BE2C (cell line): ENCODE measurements around the gene TMEM82.

ENCODE experiments used
- DNase-seq: peaks from one replicate; pipeline ENCODE4 v3.0.0-alpha.2; 2020
- H3K27me3 ChIP-seq: fragments of 250-450 bp; sonication (Bioruptor Pico); 2 replicates; pipeline ENCODE4 v1.5.1; 2020; ENCODE audit warnings: mild to moderate bottlenecking
- H3K36me3 ChIP-seq: fragments of 250-450 bp; sonication (Bioruptor Pico); 2 replicates; pipeline ENCODE4 v1.5.1; 2020; ENCODE audit warnings: mild to moderate bottlenecking
- H3K4me1 ChIP-seq: fragments of 250-450 bp; sonication (Bioruptor Pico); 2 replicates; pipeline ENCODE4 v1.5.1; 2020
- H3K4me3 ChIP-seq: 2 replicates; pipeline ENCODE4 v1.5.1; 2011; ENCODE audit warnings: low read depth, low read length
- H3K9me3 ChIP-seq: fragments of 250-450 bp; sonication (Bioruptor Pico); 2 replicates; pipeline ENCODE4 v1.5.1; 2020
- TF ChIP-seq, protein P1 (sequence below): IDR thresholded peaks from 2 replicates; pipeline ENCODE4 v1.5.1; 2012; ENCODE audit warnings: mild to moderate bottlenecking, low read depth, low read length

TMEM82 gene

DNA sequence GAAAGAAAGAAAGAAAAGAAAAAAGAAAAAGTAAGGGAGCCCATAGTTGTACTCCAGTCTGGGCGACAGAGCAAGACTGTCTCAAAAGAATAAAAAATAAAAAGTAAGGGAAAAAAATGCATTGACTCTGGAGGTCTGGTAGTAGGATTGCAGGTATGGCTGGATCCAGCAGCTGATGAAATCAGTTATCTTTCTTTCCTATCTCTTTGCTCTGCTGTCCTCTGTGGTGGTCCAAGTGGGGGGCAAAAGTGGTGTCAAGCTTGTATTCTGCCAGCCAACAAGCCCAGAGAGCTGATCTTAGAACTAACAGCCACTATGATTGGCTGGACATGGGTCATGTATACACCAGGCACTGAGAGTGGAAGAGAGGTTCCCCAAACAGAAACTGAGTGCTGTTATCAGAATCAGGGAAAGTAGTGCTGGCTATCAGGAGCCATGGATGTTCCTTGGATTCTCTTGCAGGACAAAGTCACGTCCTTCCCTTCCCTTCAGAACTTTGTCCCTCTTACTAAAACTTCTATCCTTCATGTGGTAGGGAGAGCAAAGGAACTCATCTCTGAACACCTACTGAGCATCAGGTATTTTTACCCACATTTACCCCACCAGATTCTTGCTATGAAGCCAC is 12.8 kb downstream of the TMEM82 start:
- DNase-seq, result no peak
- Histone ChIP-seq H3K36me3 (no peaks in the 10 kb centered on the region), H3K4me1 (peaks cover 8% of the 10 kb centered on the region; the same call in 1 of the 2 replicates), H3K9me3 (no peaks in the 10 kb centered on the region), H3K27me3 (peaks cover 6% of the 10 kb centered on the region; the same call in 1 of the 2 replicates), H3K4me3 (no peak overlapping the region)
- TF ChIP-seq, protein P1, sequence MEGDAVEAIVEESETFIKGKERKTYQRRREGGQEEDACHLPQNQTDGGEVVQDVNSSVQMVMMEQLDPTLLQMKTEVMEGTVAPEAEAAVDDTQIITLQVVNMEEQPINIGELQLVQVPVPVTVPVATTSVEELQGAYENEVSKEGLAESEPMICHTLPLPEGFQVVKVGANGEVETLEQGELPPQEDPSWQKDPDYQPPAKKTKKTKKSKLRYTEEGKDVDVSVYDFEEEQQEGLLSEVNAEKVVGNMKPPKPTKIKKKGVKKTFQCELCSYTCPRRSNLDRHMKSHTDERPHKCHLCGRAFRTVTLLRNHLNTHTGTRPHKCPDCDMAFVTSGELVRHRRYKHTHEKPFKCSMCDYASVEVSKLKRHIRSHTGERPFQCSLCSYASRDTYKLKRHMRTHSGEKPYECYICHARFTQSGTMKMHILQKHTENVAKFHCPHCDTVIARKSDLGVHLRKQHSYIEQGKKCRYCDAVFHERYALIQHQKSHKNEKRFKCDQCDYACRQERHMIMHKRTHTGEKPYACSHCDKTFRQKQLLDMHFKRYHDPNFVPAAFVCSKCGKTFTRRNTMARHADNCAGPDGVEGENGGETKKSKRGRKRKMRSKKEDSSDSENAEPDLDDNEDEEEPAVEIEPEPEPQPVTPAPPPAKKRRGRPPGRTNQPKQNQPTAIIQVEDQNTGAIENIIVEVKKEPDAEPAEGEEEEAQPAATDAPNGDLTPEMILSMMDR, result no peak

DNA sequence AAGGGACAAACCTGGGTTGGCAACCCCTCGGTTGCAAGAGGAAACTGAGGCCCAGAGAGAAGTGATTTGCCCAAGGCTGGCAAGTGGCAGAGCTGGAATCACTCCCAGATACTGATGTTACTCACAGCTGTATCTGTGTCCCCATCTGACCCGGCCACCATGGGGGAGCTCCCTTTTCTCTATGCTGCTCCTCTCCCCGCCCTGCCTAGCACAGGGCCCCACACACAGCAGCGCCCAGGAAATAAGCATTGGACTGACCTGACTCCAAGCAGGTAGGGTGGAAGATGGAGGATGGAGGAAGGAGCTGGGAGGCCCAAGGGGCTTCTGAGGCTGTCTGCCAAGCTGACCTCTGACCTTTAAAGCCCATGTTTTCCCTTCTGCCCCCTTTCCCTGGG is 13.3 kb downstream of the TMEM82 start:
- no peak for DNase-seq
- TF ChIP-seq, protein P1, result no peak
- peaks cover 8% of the 10 kb centered on the region; the same call in 1 of the 2 replicates for H3K4me1 ChIP-seq

GRCh38 chr1:15756143-15757015 is 14.1 kb downstream of the TMEM82 start:
- Histone ChIP-seq H3K27me3 (peaks cover 6% of the 10 kb centered on the region; the same call in 1 of the 2 replicates), H3K4me3 (no peak overlapping the region), H3K9me3 (no peaks in the 10 kb centered on the region), H3K36me3 (no peaks in the 10 kb centered on the region), H3K4me1 (peaks cover 12% of the 10 kb centered on the region; the same call in 1 of the 2 replicates)
- no peak for DNase-seq
- TF ChIP-seq, protein P1, result no peak

More for the DNA sequence above, 13.3 kb downstream of the TMEM82 start:
- peaks cover 6% of the 10 kb centered on the region; the same call in 1 of the 2 replicates for H3K27me3 ChIP-seq
- no peak overlapping the region for H3K4me3 ChIP-seq
- H3K36me3 ChIP-seq, result no peaks in the 10 kb centered on the region
- no peaks in the 10 kb centered on the region for H3K9me3 ChIP-seq

GRCh38 chr1:15757016-15757543 is 14.8 kb downstream of the TMEM82 start:
- Histone ChIP-seq H3K4me1 (peaks cover 12% of the 10 kb centered on the region; the same call in 1 of the 2 replicates), H3K27me3 (peaks cover 6% of the 10 kb centered on the region; the same call in 1 of the 2 replicates), H3K9me3 (no peaks in the 10 kb centered on the region), H3K4me3 (no peak overlapping the region), H3K36me3 (no peaks in the 10 kb centered on the region)
- TF ChIP-seq, protein P1, result no peak
- DNase-seq, result no peak

- Histone ChIP-seq H3K36me3 (no peaks in the 10 kb centered on the region), H3K9me3 (no peaks in the 10 kb centered on the region), H3K4me1 (peaks cover 12% of the 10 kb centered on the region; the same call in 1 of the 2 replicates), H3K27me3 (peaks cover 6% of the 10 kb centered on the region; the same call in 1 of the 2 replicates), H3K4me3 (peak overlapping the region; percentile 16)
- peak; percentile 52 for DNase-seq
- TF ChIP-seq, protein P1, result no peak
Measured at GRCh38 chr1:15757575-15758342, 15.5 kb downstream of the TMEM82 start.
